WI38 (cell line): Measurements from ENCODE around the gene TSHZ2.

ENCODE experiments used
- H3K4me3 ChIP-seq: 2 replicates; pipeline ENCODE4 v1.5.1; 2011; ENCODE audit warnings: low read depth, mild to moderate bottlenecking, control low read depth, low read length
- TF ChIP-seq, protein P1 (sequence below): IDR thresholded peaks from 2 replicates; pipeline ENCODE4 v1.5.1; 2012; ENCODE audit warnings: low read depth, mild to moderate bottlenecking, control low read depth, low read length

Gene TSHZ2

DNA sequence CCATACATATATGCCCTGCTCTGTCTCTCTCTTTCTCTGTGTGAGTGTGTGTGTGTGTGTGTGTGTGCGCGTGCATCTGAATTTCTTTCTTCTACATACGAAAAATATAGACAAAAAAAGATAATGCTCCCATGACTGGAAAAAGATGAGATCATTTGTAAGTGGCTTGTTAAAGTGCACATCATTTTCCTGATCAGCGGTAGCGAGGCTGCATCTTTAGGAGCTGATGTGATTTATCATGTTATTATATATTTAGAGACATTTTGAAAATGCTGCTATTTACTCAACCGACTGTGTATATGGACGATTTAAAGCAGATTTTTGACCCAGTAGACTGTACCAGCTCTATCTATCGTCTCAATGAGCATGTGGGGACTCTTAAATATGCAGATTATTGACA, 265.3 kb downstream of the TSHZ2 start:
- no peak overlapping the region for H3K4me3 ChIP-seq
- TF ChIP-seq, protein P1, sequence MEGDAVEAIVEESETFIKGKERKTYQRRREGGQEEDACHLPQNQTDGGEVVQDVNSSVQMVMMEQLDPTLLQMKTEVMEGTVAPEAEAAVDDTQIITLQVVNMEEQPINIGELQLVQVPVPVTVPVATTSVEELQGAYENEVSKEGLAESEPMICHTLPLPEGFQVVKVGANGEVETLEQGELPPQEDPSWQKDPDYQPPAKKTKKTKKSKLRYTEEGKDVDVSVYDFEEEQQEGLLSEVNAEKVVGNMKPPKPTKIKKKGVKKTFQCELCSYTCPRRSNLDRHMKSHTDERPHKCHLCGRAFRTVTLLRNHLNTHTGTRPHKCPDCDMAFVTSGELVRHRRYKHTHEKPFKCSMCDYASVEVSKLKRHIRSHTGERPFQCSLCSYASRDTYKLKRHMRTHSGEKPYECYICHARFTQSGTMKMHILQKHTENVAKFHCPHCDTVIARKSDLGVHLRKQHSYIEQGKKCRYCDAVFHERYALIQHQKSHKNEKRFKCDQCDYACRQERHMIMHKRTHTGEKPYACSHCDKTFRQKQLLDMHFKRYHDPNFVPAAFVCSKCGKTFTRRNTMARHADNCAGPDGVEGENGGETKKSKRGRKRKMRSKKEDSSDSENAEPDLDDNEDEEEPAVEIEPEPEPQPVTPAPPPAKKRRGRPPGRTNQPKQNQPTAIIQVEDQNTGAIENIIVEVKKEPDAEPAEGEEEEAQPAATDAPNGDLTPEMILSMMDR, result no peak

DNA sequence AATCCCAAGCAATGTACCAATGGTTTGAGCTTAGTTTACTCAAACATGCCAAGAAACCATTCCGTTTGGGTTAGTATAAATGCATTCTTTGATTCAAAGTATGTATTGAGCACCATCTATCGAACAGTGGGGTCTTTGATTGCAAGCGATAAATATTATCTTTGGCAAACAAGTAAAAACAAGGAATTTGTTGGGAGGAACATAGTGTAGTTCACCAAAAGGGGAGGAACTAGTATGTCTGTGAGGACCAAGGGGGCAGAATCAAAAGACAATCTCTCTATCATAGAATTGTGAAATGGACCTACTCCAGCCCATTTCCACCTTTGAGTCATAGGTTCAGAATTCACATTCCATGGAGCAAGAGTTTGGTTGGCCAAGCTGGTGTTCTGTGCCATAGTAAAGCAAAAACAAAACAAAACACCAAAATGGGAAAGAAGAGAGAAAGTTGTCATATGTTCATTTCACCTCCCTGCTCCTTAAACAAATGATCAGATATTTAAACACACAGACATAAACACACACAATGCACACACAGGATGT, 266.0 kb downstream of the TSHZ2 start:
- TF ChIP-seq, protein P1, result no peak
- no peak overlapping the region for H3K4me3 ChIP-seq

DNA sequence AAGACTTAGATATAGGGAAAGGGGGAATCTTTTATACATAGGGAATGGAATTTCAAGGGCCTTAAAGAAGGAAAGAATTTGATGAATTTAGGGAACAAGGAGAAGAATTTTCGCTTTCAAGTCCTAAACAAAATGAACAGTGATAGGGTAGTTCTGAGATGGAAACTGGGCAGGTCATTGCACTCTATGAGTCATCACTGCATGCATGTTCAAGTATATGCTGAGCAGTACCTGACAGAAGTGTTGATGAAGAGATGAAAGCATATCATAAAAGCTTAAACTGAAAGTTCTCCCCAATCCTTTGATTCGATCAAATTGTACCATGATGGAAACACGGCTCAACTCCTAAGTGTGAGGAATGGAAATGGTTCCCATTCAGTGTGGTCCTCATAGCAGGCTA, 271.0 kb downstream of the TSHZ2 start:
- TF ChIP-seq, protein P1, result no peak
- H3K4me3 ChIP-seq, result no peak overlapping the region

DNA sequence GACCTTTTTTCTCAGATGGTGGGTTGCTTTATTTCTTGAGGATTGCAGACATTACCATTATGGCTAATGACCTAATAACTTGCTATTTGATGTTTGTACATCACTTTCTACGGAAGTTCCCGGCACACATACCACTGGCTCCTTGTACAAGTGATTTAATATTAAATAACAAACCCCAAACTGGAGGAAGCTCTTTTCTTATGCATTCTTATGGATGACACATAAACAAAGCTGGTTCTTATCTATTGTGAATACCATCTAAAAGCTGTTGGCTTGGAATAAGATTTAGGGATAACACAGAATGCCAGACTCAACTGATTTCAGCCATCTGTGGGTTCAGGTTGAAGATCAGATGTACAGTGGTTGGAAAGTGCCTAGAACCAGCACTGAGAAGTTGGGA, 272.6 kb downstream of the TSHZ2 start:
- TF ChIP-seq, protein P1, result no peak
- H3K4me3 ChIP-seq, result no peak overlapping the region

DNA sequence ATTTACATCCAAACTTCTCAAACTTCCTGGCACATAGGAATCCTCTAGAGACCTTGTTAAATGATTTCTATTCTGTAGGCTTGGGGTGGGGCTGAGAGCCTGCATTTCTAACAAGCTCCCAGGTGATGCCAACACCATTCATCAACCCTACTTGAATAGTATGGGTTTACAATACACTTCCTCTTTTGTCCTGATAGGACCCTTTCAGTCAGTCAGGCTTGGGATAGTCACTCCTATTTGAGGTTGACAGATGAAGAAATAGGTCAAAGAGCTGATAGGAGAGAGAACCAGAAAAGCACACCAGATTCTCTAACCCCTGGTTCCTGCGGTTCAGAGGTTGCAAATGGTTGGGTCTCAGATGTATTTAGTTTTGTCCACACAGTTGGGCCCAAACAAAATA, 273.4 kb downstream of the TSHZ2 start:
- TF ChIP-seq, protein P1, result no peak
- H3K4me3 ChIP-seq, result no peak overlapping the region

DNA sequence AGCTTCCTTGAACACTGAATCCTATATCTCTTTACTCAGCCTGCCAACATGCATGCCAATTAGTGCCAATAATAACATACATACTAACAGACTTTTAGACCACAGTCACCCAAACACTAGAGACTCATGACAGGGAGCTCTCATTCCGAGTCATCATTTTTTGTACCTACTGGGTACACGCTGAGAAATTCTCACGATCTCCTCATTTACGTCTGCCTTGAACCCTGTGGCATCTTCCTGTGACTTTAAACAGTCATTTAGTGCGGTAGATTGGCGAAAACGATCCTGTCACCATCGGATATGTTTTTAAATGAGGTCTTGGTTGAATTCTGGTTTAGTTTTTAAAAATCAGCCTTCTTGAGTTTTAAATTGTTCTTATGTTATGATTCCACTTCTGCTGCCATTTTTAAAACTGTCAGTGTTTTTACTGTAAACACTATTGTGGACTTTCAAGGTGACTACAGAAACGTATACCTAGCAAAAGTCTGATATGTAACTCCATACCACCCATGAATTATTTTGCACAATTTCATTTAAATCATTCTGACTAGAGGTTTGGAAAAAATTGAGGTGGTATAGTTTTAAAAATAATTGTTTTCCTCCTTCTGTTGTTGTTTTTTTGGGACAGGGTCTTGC, 275.4 kb downstream of the TSHZ2 start:
- TF ChIP-seq, protein P1, result no peak
- no peak overlapping the region for H3K4me3 ChIP-seq

DNA sequence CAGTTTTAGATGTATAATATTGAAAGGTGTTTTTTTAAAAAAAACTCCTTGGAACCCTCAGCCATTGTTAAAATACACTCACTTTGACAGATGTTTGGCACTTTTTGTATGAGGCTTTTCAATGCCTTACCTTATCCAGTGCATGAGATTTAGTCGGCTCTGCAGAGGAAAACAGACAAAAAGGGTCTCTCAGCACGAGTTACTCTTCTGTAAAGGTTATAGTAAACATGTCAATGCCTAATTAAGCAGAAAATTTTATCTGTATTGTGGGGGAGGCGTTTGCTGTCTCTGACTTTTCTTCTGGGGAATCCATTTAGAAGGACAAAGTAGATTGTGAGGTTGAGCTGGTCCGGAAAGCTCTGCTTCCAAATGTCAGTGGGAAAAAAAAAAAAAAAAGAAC, 278.3 kb downstream of the TSHZ2 start:
- no peak overlapping the region for H3K4me3 ChIP-seq
- TF ChIP-seq, protein P1, result no peak
